ENCODE results near the gene SPRY4.

The SPRY4 gene

GRCh38 chr5:142293486-142293885 is 31.3 kb downstream of the SPRY4 start:
- no peak for DNase-seq (ENCODE audit: low spot score)
- in situ Hi-C loops (cut with MboI; ENCODE audit: low sequenced_read_pairs, unreplicated experiment) = no loop called here
- TF ChIP-seq CTCF (IDR thresholded peaks at IDR 0.05; ENCODE audit: borderline replicate concordance, control extremely low read depth, extremely low read depth, insufficient read depth, missing control alignments) = no peak

GRCh38 chr5:142292808-142293207 is 32.0 kb downstream of the SPRY4 start:
- TF ChIP-seq CTCF (IDR thresholded peaks at IDR 0.05; ENCODE audit: borderline replicate concordance, control extremely low read depth, extremely low read depth, insufficient read depth, missing control alignments) = no peak
- no peak for DNase-seq (ENCODE audit: low spot score)
- in situ Hi-C loops (cut with MboI; ENCODE audit: low sequenced_read_pairs, unreplicated experiment) = no loop called here

GRCh38 chr5:142292249-142292648 is 32.6 kb downstream of the SPRY4 start:
- no peak for DNase-seq (ENCODE audit: low spot score)
- no peak for TF ChIP-seq CTCF (IDR thresholded peaks at IDR 0.05; ENCODE audit: borderline replicate concordance, control extremely low read depth, extremely low read depth, insufficient read depth, missing control alignments)
- in situ Hi-C loops (cut with MboI; ENCODE audit: low sequenced_read_pairs, unreplicated experiment) = no loop called here

- no peak for DNase-seq (ENCODE audit: low spot score)
- in situ Hi-C loops (cut with MboI; ENCODE audit: low sequenced_read_pairs, unreplicated experiment) = no loop called here
- TF ChIP-seq CTCF (IDR thresholded peaks at IDR 0.05; ENCODE audit: borderline replicate concordance, control extremely low read depth, extremely low read depth, insufficient read depth, missing control alignments) = no peak
These were observed 34.1 kb downstream of the SPRY4 start for GRCh38 chr5:142290577-142291299.

- in situ Hi-C loops (cut with MboI; ENCODE audit: low sequenced_read_pairs, unreplicated experiment) = no loop called here
- TF ChIP-seq CTCF (IDR thresholded peaks at IDR 0.05; ENCODE audit: borderline replicate concordance, control extremely low read depth, extremely low read depth, insufficient read depth, missing control alignments) = no peak
These were observed 34.9 kb downstream of the SPRY4 start for GRCh38 chr5:142289708-142290576.

GRCh38 chr5:142287973-142288313 is 36.9 kb downstream of the SPRY4 start:
- no peak for TF ChIP-seq CTCF (IDR thresholded peaks at IDR 0.05; ENCODE audit: borderline replicate concordance, control extremely low read depth, extremely low read depth, insufficient read depth, missing control alignments)
- in situ Hi-C loops (cut with MboI; ENCODE audit: low sequenced_read_pairs, unreplicated experiment) = no loop called here
- no peak for DNase-seq (ENCODE audit: low spot score)

More at GRCh38 chr5:142289708-142290576, 34.9 kb downstream of the SPRY4 start:
- DNase-seq (ENCODE audit: low spot score) = no peak
